ENCODE data around the gene LSM7.
A peak's percentile ranks its signal among the peaks of the same experiment; 100 is the strongest.
"Not testable (repeated sequence)": the region's sequence is repeated elsewhere in the genome, so short reads cannot be mapped to it uniquely, and the experiment has no call there.

The LSM7 gene

DNA sequence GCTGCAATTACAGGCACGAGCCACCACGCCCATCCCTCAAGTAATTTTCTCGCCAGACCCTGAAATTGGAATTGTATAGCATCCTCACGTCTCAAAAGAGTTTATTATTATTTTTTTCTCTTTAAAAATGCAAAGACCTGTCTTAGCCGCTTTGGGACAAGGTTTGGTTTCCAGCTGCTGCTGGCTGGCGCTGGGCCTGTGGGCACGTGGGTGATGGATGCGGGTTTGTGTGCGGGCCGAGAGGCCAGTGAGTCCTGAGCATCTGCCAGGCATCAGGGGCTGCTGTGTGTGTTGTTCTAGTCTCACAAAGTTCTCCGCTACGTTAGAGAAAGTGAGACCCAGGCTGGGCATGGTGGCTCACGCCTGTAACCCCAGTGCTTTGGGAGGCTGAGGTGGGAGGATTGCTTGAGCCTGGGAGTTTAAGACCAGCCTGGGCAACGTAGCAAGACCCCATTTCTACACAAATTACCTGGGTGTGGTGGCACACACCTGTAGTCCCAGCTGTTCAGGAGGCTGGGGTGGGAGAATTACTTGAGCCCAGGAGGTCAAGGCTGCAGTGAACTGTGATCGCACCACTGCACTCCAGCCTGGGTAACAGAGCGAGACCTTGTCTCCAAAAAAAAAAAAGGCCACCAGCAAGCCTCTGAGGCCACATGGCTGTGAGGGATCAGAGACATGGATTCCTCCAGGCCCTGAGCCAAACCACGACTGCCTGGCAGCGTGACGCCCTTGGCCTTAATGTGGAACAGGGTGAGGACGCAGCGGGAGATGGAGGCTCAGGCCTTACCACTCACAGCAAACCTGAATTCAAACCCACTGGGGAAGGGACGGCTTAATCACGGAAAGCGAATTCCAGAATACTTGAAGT is 27.0 kb upstream of the LSM7 start:
- peak; percentile 50 for DNase-seq (ENCODE audit: low spot score)

DNA sequence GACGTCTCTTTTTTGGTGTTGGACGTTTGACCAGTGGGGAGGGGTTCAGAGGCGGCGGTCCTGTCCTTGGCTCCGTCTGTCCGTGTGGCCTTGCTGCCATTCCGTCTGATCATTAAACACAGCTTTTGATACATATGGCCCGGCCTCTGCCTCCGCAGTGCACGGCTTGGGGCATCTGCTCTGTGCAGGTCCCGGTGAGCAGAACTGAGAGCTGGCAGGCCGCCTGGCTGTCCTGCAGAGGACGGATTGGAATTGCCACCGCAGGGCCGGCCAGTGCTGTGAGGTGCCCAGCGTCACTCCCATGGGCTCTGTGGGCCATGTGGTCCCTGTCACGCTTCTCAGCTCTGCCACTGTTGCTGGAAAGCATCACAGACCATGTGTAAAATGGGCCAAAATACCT is 26.3 kb upstream of the LSM7 start:
- DNase-seq (ENCODE audit: low spot score) = peak; percentile 58

- no peak for DNase-seq (ENCODE audit: low spot score)
Observed at GRCh38 chr19:2353887-2354592, 25.7 kb upstream of the LSM7 start.

DNA sequence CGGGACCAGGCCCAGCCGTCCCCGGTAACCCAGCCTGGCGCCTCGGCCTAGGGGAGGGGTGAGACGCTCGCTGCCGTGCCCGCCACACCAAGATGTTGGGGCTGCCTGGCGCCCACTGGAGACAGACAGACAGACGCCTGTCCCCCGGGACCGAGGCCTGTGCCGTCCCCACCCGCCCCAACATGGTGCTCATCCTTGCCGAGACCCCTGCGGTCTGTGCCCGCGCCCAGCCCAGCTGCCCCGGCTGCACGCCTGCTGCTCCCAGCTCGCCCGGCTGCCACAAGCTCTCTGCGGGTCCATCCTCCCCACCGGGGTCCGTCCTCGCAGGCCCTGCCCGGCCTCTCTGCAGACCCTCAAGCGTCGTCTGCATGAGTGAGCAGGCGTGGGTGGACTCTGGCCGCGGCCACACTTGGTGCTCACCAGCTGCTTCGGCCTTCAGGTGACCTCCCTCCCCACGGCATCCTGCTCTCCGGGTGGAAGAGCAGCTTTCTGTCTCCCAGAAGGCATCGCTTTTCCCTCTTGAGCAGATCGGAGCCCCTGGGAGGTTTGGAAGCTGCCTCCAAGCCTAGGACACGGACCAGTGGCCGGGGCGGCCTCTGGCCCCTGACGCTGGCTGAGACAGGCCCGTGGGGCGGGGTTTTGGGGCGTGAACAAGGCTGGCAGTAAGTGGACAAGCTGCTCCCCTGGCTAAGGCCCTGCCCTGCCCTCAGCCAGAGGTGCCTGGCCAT is 24.9 kb upstream of the LSM7 start:
- DNase-seq (ENCODE audit: low spot score) = no peak

- DNase-seq (ENCODE audit: low spot score) = no peak
Observed at GRCh38 chr19:2352121-2352520, 23.7 kb upstream of the LSM7 start.

DNA sequence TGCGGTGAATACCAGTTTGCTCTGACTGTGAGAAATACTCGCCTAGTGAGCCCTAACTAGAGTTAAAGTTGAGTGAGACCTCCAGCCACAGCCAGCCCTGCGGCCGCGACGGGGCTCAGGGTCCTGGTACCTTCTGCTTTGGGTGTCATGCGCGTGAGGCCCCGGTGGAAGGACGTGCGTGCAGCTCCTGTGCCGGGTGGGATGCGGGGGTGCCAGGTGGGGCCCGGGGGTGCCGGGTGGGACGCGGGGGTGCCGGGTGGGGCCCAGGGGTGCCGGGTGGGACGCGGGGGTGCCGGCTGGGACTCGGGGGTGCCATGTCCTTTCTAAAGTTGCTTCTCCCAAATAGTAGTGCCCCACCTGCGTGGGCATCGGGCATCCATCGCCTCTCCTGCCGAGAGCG is 23.2 kb upstream of the LSM7 start:
- no peak for DNase-seq (ENCODE audit: low spot score)

DNA sequence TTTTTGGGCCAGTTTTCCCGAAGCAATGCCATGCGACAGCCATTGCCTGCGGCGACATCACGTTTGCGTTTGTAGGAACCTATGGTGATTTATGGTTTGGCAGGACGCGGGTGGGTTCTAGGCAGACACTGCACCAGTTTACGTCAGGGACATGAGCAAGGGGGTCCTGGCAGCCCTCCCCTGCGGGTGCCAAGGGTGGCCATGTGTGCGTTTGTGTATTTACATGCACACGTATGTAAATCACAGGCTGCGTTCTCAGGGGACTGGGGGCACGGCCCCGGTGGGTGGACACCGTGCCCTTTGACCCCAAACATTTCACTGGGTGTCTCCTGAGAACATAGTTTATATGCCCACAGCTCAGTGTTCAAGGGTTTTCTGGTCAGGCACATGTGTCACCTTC is 22.3 kb upstream of the LSM7 start:
- DNase-seq (ENCODE audit: low spot score) = no peak

GRCh38 chr19:2349818-2350217 is 21.4 kb upstream of the LSM7 start:
- not testable (repeated sequence) for DNase-seq (ENCODE audit: low spot score)

DNA sequence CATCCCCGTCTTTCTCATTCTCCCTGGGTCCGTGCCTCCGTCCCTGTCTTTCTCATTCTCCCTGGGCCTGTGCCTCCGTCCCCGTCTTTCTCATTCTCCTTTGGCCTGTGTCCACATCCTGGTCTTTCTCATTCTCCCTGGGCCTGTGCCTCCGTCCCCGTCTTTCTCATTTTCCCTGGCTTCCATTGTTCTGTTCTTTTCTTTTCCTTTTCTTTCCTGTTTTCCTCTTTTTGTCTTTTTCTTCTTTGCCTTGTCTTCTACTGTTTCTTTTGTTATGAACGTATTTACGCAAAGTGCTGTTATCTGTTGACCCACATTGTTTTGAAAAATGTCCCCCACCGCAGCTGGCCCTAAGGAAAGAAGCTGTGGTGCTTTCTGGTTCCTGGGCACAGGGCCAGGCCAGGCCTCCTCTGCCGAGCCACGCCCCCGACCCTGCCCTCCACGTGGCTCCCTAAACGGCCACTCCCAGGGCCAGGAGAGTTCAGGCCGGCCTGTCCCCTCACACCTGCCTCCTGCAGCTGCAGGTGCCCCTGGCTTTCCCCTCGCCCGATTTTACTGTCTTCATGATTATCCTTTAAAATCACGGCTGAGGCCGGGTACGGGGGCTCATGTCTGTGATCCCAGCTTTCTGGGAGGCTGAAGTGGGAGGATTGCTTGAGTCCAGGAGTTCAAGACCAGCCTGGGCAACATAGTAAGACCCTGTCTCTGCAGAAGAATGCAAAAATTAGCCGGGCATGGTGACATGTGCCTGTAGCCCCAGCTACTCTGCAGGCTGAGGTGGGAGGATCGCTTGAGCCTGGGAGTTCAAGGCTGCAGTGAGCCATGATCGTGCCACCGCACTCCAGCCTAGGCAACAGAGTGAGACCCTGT is 17.6 kb upstream of the LSM7 start:
- no peak for DNase-seq (ENCODE audit: low spot score)

DNA sequence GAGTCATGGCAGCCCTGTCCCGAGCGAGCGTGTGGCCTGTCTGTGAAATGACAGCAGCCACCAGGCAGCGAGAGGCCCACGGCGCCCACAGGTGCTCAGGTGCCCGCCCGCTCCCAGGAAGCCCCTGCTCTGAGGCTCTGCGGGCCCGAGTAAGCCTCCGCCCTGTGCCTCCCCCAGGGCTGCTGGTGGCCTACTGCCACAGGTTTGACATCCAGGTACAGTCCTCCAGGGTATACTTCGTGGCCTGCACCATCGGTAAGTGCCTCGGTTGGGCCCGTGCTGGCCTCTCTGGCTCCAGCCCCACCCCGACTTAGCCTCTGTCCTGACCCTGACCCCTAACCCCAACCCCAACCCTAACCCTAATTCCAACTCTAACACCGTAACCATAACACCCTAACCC is 16.7 kb upstream of the LSM7 start:
- no peak for DNase-seq (ENCODE audit: low spot score)

- DNase-seq (ENCODE audit: low spot score) = no peak
Observed at GRCh38 chr19:2344381-2344870, 16.0 kb upstream of the LSM7 start.

DNA sequence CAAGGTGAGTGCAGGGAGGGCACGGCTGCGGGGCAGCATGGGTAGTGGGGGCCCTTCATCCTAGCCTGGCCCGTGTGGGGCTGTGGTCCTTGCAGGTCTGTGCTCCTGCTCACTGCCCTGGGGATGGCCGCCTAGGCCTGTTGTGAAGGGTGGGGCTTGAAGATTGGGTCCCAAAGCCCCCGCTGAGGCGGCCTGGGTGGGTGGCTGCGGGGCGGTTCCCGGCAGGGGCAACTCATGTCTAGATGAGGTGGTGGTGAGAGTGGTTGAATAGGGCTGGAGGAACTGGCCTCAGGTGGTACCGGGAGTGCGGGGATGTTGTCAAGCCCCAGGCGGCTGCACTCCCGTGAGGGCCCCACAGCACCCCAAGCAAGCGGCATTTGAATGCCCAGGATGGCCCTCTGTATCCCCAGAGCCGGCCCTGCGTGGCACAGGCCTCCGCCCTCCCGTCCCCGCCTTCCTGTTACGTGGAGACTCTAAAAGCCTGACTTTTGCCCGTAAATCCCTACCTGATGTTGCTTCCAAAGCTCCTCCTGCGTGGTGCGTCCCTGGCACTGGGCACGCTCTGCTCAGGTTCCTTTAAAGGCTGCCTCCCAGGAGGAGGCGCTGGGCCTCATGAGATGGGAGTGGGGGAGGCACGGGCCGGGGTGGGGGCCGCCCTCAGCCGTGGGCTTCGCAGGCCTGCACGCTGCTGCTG is 15.1 kb upstream of the LSM7 start:
- no peak for DNase-seq (ENCODE audit: low spot score)

- no peak for DNase-seq (ENCODE audit: low spot score)
Observed at GRCh38 chr19:2342656-2343288, 14.4 kb upstream of the LSM7 start.

DNA sequence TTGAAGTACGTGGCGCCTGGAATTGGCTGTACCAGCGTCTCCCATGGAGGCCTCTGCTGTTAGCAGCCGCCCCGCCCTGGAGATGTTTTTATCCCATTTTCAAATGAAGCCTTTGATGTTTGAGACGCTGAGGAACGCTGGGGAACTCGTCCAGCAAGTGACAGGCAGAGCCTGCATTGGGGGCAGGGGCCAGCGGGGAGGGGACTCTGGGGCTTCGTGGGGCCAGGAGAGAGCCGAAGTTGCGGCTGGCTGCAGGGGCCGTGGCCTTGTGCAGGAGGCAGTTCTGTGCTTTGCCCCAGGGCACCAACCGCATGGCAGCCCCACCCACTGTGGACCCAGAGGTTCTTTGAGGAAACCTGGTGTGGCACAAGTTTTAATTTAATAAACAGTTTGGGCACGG is 13.6 kb upstream of the LSM7 start:
- DNase-seq (ENCODE audit: low spot score) = no peak

GRCh38 chr19:2341244-2341751 is 12.9 kb upstream of the LSM7 start:
- peak; percentile 48 for DNase-seq (ENCODE audit: low spot score)

DNA sequence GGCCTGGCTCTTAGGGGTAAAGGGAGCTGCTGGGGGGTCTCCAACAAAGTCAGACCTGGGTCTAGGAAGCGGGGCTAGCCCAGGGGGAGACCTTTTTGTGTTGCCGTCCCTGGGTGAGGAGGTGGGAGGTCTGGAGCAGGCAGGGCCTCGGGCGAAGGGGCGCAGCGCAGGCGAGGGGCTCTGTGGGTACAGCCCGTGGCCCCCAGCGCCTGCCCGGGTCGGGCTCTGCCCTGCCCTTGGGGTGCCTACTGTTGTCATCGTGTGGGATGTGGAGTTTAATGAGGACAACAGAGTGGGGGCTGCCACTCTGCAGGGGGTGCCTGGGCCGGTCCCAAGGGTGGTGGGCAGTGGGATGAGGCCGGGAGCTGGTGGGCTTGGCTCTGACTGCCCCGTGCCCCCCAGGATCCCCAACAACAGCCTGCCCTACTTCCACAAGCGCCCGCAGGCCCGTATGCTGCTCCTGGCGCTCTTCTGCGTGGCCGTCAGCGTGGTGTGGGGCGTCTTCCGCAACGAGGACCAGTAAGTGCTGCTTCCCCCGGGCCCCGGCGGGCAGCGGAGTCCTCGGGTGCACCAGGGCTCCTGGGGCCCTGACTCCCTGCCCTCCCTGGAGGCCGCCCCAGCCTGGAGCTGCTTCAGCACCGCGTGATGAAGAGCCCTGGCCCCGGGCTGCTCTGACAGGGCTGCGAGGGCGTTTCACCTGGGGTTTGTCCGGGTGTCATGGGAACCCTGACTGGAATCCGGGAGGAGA is 12.3 kb upstream of the LSM7 start:
- no peak for DNase-seq (ENCODE audit: low spot score)

GRCh38 chr19:2339644-2340310 is 11.4 kb upstream of the LSM7 start:
- no peak for DNase-seq (ENCODE audit: low spot score)

- no peak for DNase-seq (ENCODE audit: low spot score)
Observed at GRCh38 chr19:2338751-2339643, 10.6 kb upstream of the LSM7 start.

Measured in cerebellar cortex (tissue), 1 donor.